IMR-90 (cell line): Measurements from ENCODE around the gene DPYD.

Source experiments
- BHLHE40 ChIP-seq: fragments of 150-350 bp; IDR thresholded peaks from 2 replicates; pipeline ENCODE4 v1.6.1; 2016; ENCODE audit warnings: mild to moderate bottlenecking, low read depth, low read length
- CEBPB ChIP-seq: IDR thresholded peaks from 2 replicates; pipeline ENCODE4 v1.6.1; 2012; ENCODE audit warnings: low read depth, low read length, improper control_type of control experiment
- CHD1 ChIP-seq: IDR thresholded peaks from 2 replicates; pipeline ENCODE4 v1.6.1; 2012; ENCODE audit warnings: low read depth, low read length, improper control_type of control experiment
- FOS ChIP-seq: fragments of 150-350 bp; IDR thresholded peaks from 2 replicates; pipeline ENCODE4 v1.6.1; 2016; ENCODE audit warnings: low read depth, low read length
- MAFK ChIP-seq: IDR thresholded peaks from 2 replicates; pipeline ENCODE4 v1.6.1; 2012; ENCODE audit warnings: low read depth, low read length, improper control_type of control experiment
- MAZ ChIP-seq: IDR thresholded peaks from 2 replicates; pipeline ENCODE4 v1.6.1; 2012; ENCODE audit warnings: low read depth, mild to moderate bottlenecking, low read length, improper control_type of control experiment, moderate library complexity, borderline replicate concordance
- MXI1 ChIP-seq: IDR thresholded peaks from 2 replicates; pipeline ENCODE4 v1.6.1; 2012; ENCODE audit warnings: low read depth, mild to moderate bottlenecking, low read length, moderate library complexity, borderline replicate concordance
- POLR2A ChIP-seq: IDR thresholded peaks from 2 replicates; pipeline ENCODE4 v1.6.1; 2012; ENCODE audit warnings: mild to moderate bottlenecking, low read depth, low read length
- RAD21 ChIP-seq: IDR thresholded peaks from 2 replicates; pipeline ENCODE4 v1.6.1; 2012; ENCODE audit warnings: low read length, improper control_type of control experiment
- RFX5 ChIP-seq: IDR thresholded peaks from 2 replicates; pipeline ENCODE4 v1.8.0; 2012; ENCODE audit warnings: low read depth, mild to moderate bottlenecking, low read length, moderate library complexity
- SMC3 ChIP-seq: fragments of 150-350 bp; IDR thresholded peaks from 2 replicates; pipeline ENCODE4 v1.6.1; 2016; ENCODE audit warnings: low read depth, mild to moderate bottlenecking, antibody characterized with exemption, low read length, moderate library complexity
- TF ChIP-seq, protein P1 (sequence below): conservative IDR thresholded peaks from 2 replicates; pipeline ENCODE4 v1.5.1; 2012; ENCODE audit warnings: mild to moderate bottlenecking, low read depth, low read length, improper control_type of control experiment
- TF ChIP-seq, protein P2 (sequence below): fragments of 150-350 bp; IDR thresholded peaks from 2 replicates; pipeline ENCODE4 v1.6.1; 2016; ENCODE audit warnings: low read depth, mild to moderate bottlenecking, low read length, moderate library complexity, borderline replicate concordance
- TF ChIP-seq, protein P3 (sequence below): fragments of 150-350 bp; IDR thresholded peaks from 2 replicates; pipeline ENCODE4 v1.6.1; 2017; ENCODE audit warnings: mild to moderate bottlenecking, antibody characterized with exemption, low read length, low read depth

DNA sequence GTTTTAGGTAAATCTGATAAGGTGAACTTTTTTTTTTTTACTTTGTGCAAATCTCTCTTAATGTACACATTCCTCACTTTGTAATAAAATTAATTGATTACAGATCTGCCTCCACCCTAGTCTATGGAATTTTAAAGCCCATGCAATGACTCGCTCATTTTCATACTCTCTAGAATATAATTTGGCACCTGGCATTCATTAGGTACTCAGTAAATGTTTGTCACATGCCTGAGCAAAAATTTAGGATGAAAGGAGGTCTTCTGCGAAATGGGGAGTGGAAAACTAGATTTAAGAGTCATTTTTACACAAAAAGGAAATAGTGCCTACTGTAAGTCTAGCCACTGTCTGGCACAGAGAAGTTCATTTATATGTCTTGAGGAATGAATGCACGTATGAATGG is 350.1 kb downstream of the DPYD start:
- TF ChIP-seq MXI1 (no peak), FOS (no peak), POLR2A (no peak), MAFK (no peak), CHD1 (no peak), RFX5 (no peak), SMC3 (no peak), CEBPB (no peak), RAD21 (no peak), MAZ (no peak), BHLHE40 (no peak)
- TF ChIP-seq, protein P1, sequence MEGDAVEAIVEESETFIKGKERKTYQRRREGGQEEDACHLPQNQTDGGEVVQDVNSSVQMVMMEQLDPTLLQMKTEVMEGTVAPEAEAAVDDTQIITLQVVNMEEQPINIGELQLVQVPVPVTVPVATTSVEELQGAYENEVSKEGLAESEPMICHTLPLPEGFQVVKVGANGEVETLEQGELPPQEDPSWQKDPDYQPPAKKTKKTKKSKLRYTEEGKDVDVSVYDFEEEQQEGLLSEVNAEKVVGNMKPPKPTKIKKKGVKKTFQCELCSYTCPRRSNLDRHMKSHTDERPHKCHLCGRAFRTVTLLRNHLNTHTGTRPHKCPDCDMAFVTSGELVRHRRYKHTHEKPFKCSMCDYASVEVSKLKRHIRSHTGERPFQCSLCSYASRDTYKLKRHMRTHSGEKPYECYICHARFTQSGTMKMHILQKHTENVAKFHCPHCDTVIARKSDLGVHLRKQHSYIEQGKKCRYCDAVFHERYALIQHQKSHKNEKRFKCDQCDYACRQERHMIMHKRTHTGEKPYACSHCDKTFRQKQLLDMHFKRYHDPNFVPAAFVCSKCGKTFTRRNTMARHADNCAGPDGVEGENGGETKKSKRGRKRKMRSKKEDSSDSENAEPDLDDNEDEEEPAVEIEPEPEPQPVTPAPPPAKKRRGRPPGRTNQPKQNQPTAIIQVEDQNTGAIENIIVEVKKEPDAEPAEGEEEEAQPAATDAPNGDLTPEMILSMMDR = no peak
- TF ChIP-seq, protein P2, sequence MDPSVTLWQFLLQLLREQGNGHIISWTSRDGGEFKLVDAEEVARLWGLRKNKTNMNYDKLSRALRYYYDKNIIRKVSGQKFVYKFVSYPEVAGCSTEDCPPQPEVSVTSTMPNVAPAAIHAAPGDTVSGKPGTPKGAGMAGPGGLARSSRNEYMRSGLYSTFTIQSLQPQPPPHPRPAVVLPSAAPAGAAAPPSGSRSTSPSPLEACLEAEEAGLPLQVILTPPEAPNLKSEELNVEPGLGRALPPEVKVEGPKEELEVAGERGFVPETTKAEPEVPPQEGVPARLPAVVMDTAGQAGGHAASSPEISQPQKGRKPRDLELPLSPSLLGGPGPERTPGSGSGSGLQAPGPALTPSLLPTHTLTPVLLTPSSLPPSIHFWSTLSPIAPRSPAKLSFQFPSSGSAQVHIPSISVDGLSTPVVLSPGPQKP = no peak
- TF ChIP-seq, protein P3, sequence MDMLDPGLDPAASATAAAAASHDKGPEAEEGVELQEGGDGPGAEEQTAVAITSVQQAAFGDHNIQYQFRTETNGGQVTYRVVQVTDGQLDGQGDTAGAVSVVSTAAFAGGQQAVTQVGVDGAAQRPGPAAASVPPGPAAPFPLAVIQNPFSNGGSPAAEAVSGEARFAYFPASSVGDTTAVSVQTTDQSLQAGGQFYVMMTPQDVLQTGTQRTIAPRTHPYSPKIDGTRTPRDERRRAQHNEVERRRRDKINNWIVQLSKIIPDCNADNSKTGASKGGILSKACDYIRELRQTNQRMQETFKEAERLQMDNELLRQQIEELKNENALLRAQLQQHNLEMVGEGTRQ = no peak
